GM20431 (cell line): Measurements from ENCODE around the gene ZG16.
"Not testable (repeated sequence)": the region's sequence is repeated elsewhere in the genome, so short reads cannot be mapped to it uniquely, and the experiment has no call there.

Source experiments
- in situ Hi-C: fragments of 300-500 bp; cut with MseI, MboI; formaldehyde crosslinking; loops from one replicate; pipeline ENCODE4 v1.15.0; 2020; ENCODE audit warnings: low sequenced_read_pairs; ENCODE audit not compliant: unreplicated experiment

ZG16 gene

GRCh38 chr16:29777576-29778350 is at the start of gene ZG16:
Gene ZG16, plus strand, starts transcription at chr16:29778256. Its CDS starts 1,011 bp downstream, at chr16:29779267.
- in situ Hi-C loops: no loop called here

GRCh38 chr16:29729116-29729521 is 48.9 kb upstream of the ZG16 start:
- in situ Hi-C loops: no loop called here

- in situ Hi-C loops: no loop called here
Measured at GRCh38 chr16:29730649-29731048, 47.4 kb upstream of the ZG16 start.

GRCh38 chr16:29731768-29732601 is 46.1 kb upstream of the ZG16 start:
- in situ Hi-C loops: not testable (repeated sequence)

GRCh38 chr16:29734786-29735185 is 43.3 kb upstream of the ZG16 start:
- in situ Hi-C loops: no loop called here

GRCh38 chr16:29736112-29736511 is 41.9 kb upstream of the ZG16 start:
- in situ Hi-C loops: no loop called here

GRCh38 chr16:29736764-29737163 is 41.3 kb upstream of the ZG16 start:
- in situ Hi-C loops: no loop called here

GRCh38 chr16:29737713-29738112 is 40.3 kb upstream of the ZG16 start:
- in situ Hi-C loops: no loop called here

- in situ Hi-C loops: no loop called here
Measured at GRCh38 chr16:29738514-29738913, 39.5 kb upstream of the ZG16 start.

- in situ Hi-C loops: not testable (repeated sequence)
Measured at GRCh38 chr16:29739927-29740629, 38.0 kb upstream of the ZG16 start.

GRCh38 chr16:29740630-29741015 is 37.4 kb upstream of the ZG16 start:
- in situ Hi-C loops: not testable (repeated sequence)

GRCh38 chr16:29742683-29743275 is 35.3 kb upstream of the ZG16 start:
- in situ Hi-C loops: no loop called here

- in situ Hi-C loops: no loop called here
Measured at GRCh38 chr16:29743475-29743826, 34.6 kb upstream of the ZG16 start.

GRCh38 chr16:29743827-29744531 is 34.1 kb upstream of the ZG16 start:
- in situ Hi-C loops: no loop called here

- in situ Hi-C loops: no loop called here
Measured at GRCh38 chr16:29744541-29745101, 33.4 kb upstream of the ZG16 start.

- in situ Hi-C loops: no loop called here
Measured at GRCh38 chr16:29745121-29745852, 32.8 kb upstream of the ZG16 start.

- in situ Hi-C loops: no loop called here
Measured at GRCh38 chr16:29745853-29746345, 32.2 kb upstream of the ZG16 start, which contains the start of gene C16orf54. Gene C16orf54, minus strand, starts transcription at chr16:29745990. Its CDS starts 1,039 bp downstream, at chr16:29744951.

- in situ Hi-C loops: not testable (repeated sequence)
Measured at GRCh38 chr16:29746518-29746917, 31.5 kb upstream of the ZG16 start.
